ENCODE measurements around the gene GHR.

The GHR gene

DNA sequence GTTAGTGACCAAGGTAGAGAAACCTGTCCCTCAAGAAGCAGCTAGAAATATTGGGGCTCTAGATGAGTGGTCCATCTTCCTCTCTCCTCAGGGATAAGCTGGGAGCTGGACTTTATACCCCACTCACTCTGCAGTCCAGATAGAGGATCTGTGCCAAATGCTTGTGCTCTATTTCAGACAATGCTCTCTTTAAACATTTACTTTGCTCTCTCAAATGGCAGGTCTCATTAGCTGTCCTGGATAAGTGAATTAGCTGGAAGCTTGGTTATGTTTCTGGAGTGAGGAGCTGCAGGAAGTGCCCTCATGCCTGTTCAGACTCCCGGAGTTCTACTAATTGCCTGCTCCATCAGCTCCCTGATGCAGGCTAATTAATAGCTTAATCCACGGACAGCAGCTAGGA lies 182.3 kb downstream of the GHR start:
- Histone ChIP-seq H3K4me2 (no peak overlapping the region), H3K27ac (no peak overlapping the region), H3K4me3 (IDR thresholded peaks at IDR 0.05; ENCODE audit: insufficient read depth, low read depth, low read length) (no peak overlapping the region), H3K4me1 (ENCODE audit: low read depth, poor library complexity, severe bottlenecking) (peaks cover 24% of the 10 kb centered on the region), H2AFZ (ENCODE audit: low read depth) (no peak overlapping the region), H4K20me1 (ENCODE audit: insufficient read depth) (no peaks in the 10 kb centered on the region), H3K9ac (no peak overlapping the region), H3K27me3 (ENCODE audit: insufficient read depth, low read depth) (no peaks in the 10 kb centered on the region), H3K79me2 (ENCODE audit: insufficient read depth, low read depth) (no peaks in the 10 kb centered on the region), H3K36me3 (ENCODE audit: insufficient read depth) (no peaks in the 10 kb centered on the region)
- TF ChIP-seq, protein P1, sequence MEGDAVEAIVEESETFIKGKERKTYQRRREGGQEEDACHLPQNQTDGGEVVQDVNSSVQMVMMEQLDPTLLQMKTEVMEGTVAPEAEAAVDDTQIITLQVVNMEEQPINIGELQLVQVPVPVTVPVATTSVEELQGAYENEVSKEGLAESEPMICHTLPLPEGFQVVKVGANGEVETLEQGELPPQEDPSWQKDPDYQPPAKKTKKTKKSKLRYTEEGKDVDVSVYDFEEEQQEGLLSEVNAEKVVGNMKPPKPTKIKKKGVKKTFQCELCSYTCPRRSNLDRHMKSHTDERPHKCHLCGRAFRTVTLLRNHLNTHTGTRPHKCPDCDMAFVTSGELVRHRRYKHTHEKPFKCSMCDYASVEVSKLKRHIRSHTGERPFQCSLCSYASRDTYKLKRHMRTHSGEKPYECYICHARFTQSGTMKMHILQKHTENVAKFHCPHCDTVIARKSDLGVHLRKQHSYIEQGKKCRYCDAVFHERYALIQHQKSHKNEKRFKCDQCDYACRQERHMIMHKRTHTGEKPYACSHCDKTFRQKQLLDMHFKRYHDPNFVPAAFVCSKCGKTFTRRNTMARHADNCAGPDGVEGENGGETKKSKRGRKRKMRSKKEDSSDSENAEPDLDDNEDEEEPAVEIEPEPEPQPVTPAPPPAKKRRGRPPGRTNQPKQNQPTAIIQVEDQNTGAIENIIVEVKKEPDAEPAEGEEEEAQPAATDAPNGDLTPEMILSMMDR (conservative IDR thresholded peaks at IDR 0.05; ENCODE audit: low read depth, low read length) = no peak

DNA sequence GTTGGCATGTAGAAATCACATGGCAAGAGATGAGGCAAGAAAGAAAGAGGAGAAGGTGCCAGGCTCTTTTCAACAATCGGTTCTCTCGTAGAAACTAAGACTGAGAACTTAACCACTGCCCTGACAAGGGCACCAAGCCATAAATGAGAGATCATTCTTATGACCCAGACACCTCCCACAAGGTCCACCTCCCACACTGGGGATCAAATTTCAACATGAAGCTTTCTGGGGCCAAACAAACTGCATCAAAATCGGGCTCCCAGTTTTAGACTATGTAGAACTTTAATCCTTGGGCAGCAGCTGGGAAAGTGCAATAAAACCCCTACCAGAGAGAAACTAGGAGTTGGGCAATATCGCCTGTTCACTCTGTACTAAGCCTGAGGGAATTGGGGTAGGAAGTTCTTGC lies 183.2 kb downstream of the GHR start:
- H3K79me2 ChIP-seq (ENCODE audit: insufficient read depth, low read depth) = no peaks in the 10 kb centered on the region
- no peak overlapping the region for H3K9ac ChIP-seq
- peaks cover 15% of the 10 kb centered on the region for H3K4me1 ChIP-seq (ENCODE audit: low read depth, poor library complexity, severe bottlenecking)
- no peak overlapping the region for H3K27ac ChIP-seq
- H2AFZ ChIP-seq (ENCODE audit: low read depth) = no peak overlapping the region
- no peaks in the 10 kb centered on the region for H3K36me3 ChIP-seq (ENCODE audit: insufficient read depth)
- H3K4me2 ChIP-seq = 0 out of 2 replicates have a peak overlapping the region, but pooled peaks have one; percentile 17
- TF ChIP-seq, protein P1 (conservative IDR thresholded peaks at IDR 0.05; ENCODE audit: low read depth, low read length) = no peak
- H3K27me3 ChIP-seq (ENCODE audit: insufficient read depth, low read depth) = no peaks in the 10 kb centered on the region
- H4K20me1 ChIP-seq (ENCODE audit: insufficient read depth) = no peaks in the 10 kb centered on the region
- H3K4me3 ChIP-seq (IDR thresholded peaks at IDR 0.05; ENCODE audit: insufficient read depth, low read depth, low read length) = no peak overlapping the region

DNA sequence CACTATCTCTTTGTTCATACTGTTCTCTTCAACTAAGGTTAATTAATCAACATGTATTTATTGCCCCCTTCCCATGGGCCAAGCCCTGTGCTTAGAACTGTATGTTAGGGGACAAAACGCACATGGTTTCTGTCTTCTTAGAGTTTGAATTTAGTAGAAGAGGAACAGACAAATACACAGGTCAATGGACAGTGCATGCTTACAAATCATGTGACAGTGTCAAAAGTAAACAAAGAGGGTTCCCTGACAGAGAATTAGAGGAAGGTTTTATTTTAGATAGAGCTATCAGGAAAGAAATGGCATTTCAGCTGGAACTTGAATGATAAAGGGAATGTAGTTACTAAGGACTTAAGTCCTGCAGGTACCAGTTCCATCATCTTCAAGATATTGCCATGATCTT lies 188.2 kb downstream of the GHR start:
- no peaks in the 10 kb centered on the region for H4K20me1 ChIP-seq (ENCODE audit: insufficient read depth)
- H3K4me3 ChIP-seq (IDR thresholded peaks at IDR 0.05; ENCODE audit: insufficient read depth, low read depth, low read length) = no peak overlapping the region
- H3K79me2 ChIP-seq (ENCODE audit: insufficient read depth, low read depth) = no peaks in the 10 kb centered on the region
- TF ChIP-seq, protein P1 (conservative IDR thresholded peaks at IDR 0.05; ENCODE audit: low read depth, low read length) = no peak
- peaks cover 4% of the 10 kb centered on the region for H3K4me1 ChIP-seq (ENCODE audit: low read depth, poor library complexity, severe bottlenecking)
- H3K36me3 ChIP-seq (ENCODE audit: insufficient read depth) = no peaks in the 10 kb centered on the region
- H3K27me3 ChIP-seq (ENCODE audit: insufficient read depth, low read depth) = no peaks in the 10 kb centered on the region
- no peak overlapping the region for H2AFZ ChIP-seq (ENCODE audit: low read depth)
- no peak overlapping the region for H3K27ac ChIP-seq
- H3K9ac ChIP-seq = no peak overlapping the region
- H3K4me2 ChIP-seq = no peak overlapping the region

DNA sequence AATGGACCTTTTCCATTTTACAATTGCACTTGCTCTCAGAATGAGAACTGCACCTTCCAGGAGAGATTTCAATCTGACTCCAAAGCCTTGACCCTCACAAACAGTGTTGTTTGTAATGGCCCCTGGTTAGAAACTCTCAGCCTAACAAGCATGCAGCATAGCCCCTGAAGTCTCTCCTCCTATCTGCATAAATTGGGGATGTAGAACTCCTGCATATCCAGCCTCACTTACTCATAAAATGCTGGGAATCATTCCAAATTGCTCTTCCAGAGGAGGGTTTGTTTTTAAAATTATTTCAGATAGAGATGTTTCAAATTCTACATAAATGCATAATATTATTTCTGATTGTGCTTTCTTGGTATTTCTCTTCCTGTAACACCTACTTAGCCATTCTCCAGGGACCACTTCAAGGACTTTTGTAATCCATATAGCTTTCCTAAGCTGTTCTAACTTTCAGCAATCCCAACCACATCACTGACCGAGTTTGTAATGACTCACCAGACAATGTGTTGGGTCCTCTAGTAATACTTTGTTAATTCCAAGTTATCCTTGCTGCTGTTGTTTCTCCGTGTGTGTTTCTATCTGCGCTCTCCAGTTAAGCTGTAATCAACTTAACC lies 189.6 kb downstream of the GHR start:
- no peaks in the 10 kb centered on the region for H3K36me3 ChIP-seq (ENCODE audit: insufficient read depth)
- no peaks in the 10 kb centered on the region for H4K20me1 ChIP-seq (ENCODE audit: insufficient read depth)
- TF ChIP-seq, protein P1 (conservative IDR thresholded peaks at IDR 0.05; ENCODE audit: low read depth, low read length) = no peak
- no peak overlapping the region for H2AFZ ChIP-seq (ENCODE audit: low read depth)
- H3K9ac ChIP-seq = no peak overlapping the region
- H3K27me3 ChIP-seq (ENCODE audit: insufficient read depth, low read depth) = no peaks in the 10 kb centered on the region
- H3K4me3 ChIP-seq (IDR thresholded peaks at IDR 0.05; ENCODE audit: insufficient read depth, low read depth, low read length) = no peak overlapping the region
- no peak overlapping the region for H3K27ac ChIP-seq
- no peaks in the 10 kb centered on the region for H3K4me1 ChIP-seq (ENCODE audit: low read depth, poor library complexity, severe bottlenecking)
- no peak overlapping the region for H3K4me2 ChIP-seq
- H3K79me2 ChIP-seq (ENCODE audit: insufficient read depth, low read depth) = no peaks in the 10 kb centered on the region
